NCI-H1417 (cell line): ENCODE data around the gene PNPO.
A peak's percentile ranks its signal among the peaks of the same experiment; 100 is the strongest.

Source experiments
- DNase-seq, 3 experiments: peaks; one replicate each; lab custom pipeline; 2025; lab: John Stamatoyannopoulos, UW

PNPO gene

GRCh38 chr17:47941246-47942095, at the start of gene PNPO:
PNPO (plus strand) TSS chr17:47941571; CDS start chr17:47941676, 105 bp downstream.
- DNase-seq = peak; percentile 94 to 99 (median 95)

GRCh38 chr17:47894498-47895346, 46.6 kb upstream of the PNPO start:
- DNase-seq = no peak

GRCh38 chr17:47895347-47895855, 46.0 kb upstream of the PNPO start:
- peak in 1 of 3 experiments; percentile 21 for DNase-seq

GRCh38 chr17:47895856-47896671, 45.3 kb upstream of the PNPO start, which contains the start of gene SP2:
SP2 (plus strand) TSS chr17:47896236; CDS start chr17:47896287, 51 bp downstream.
- DNase-seq = peak; percentile 100

- peak in 1 of 3 experiments; percentile 46 for DNase-seq
Observed at GRCh38 chr17:47896672-47897490, 44.5 kb upstream of the PNPO start.

- no peak for DNase-seq
Observed at GRCh38 chr17:47897561-47897960, 43.8 kb upstream of the PNPO start.

GRCh38 chr17:47898241-47898640, 43.1 kb upstream of the PNPO start:
- DNase-seq = no peak

- DNase-seq = no peak
Observed at GRCh38 chr17:47899643-47900042, 41.7 kb upstream of the PNPO start.

GRCh38 chr17:47901423-47901822, 39.9 kb upstream of the PNPO start:
- no peak for DNase-seq

- DNase-seq = no peak
Observed at GRCh38 chr17:47902039-47902744, 39.2 kb upstream of the PNPO start.

GRCh38 chr17:47905221-47905733, 36.1 kb upstream of the PNPO start:
- DNase-seq = no peak

GRCh38 chr17:47906443-47906842, 34.9 kb upstream of the PNPO start:
- DNase-seq = no peak

GRCh38 chr17:47907932-47908562, 33.3 kb upstream of the PNPO start:
- DNase-seq = no peak

GRCh38 chr17:47913050-47913449, 28.3 kb upstream of the PNPO start:
- no peak for DNase-seq

GRCh38 chr17:47914306-47914948, 26.9 kb upstream of the PNPO start:
- no peak for DNase-seq

- DNase-seq = no peak
Observed at GRCh38 chr17:47915776-47916398, 25.5 kb upstream of the PNPO start.

- no peak for DNase-seq
Observed at GRCh38 chr17:47916489-47917208, 24.7 kb upstream of the PNPO start.

- DNase-seq = no peak
Observed at GRCh38 chr17:47917581-47917980, 23.8 kb upstream of the PNPO start.
